DMS 273 (cell line): Measurements from ENCODE around the gene OR2T27.
A peak's percentile ranks its signal among the peaks of the same experiment; 100 is the strongest.
"Not testable (repeated sequence)": the region's sequence is repeated elsewhere in the genome, so short reads cannot be mapped to it uniquely, and the experiment has no call there.

Experiments
- DNase-seq: peaks from one replicate; lab custom pipeline; 2025; ENCODE audit not compliant: unreplicated experiment; lab: John Stamatoyannopoulos, UW

Gene OR2T27

GRCh38 chr1:248640906-248641305 is 14.4 kb downstream of the OR2T27 start:
- not testable (repeated sequence) for DNase-seq

- not testable (repeated sequence) for DNase-seq
These were observed 15.7 kb downstream of the OR2T27 start for GRCh38 chr1:248639652-248640051.

- not testable (repeated sequence) for DNase-seq
These were observed 18.7 kb downstream of the OR2T27 start for GRCh38 chr1:248636612-248637011.

- DNase-seq, result not testable (repeated sequence)
These were observed 20.3 kb downstream of the OR2T27 start, which contains the start of gene OR2T11 for GRCh38 chr1:248634991-248635390. Gene OR2T11 (minus strand): TSS chr1:248635091. CDS start chr1:248627128, 7,963 bp downstream.

- DNase-seq, result no peak
These were observed 23.8 kb downstream of the OR2T27 start for GRCh38 chr1:248631354-248632008.

- no peak for DNase-seq
These were observed 24.8 kb downstream of the OR2T27 start for GRCh38 chr1:248630551-248630950.

GRCh38 chr1:248627971-248628844 is 27.1 kb downstream of the OR2T27 start:
- no peak for DNase-seq

- no peak for DNase-seq
These were observed 29.4 kb downstream of the OR2T27 start for GRCh38 chr1:248625971-248626370.

GRCh38 chr1:248625166-248625565 is 30.2 kb downstream of the OR2T27 start:
- no peak for DNase-seq

- peak; percentile 51 for DNase-seq
These were observed 32.7 kb downstream of the OR2T27 start for GRCh38 chr1:248622570-248623001.

GRCh38 chr1:248621770-248622169 is 33.6 kb downstream of the OR2T27 start:
- no peak for DNase-seq

GRCh38 chr1:248618878-248619277 is 36.5 kb downstream of the OR2T27 start:
- peak; percentile 71 for DNase-seq

GRCh38 chr1:248618119-248618518 is 37.2 kb downstream of the OR2T27 start:
- DNase-seq, result no peak

- DNase-seq, result no peak
These were observed 41.6 kb downstream of the OR2T27 start for GRCh38 chr1:248613742-248614141.

GRCh38 chr1:248611883-248612414 is 43.4 kb downstream of the OR2T27 start:
- DNase-seq, result no peak

- no peak for DNase-seq
These were observed 45.0 kb downstream of the OR2T27 start for GRCh38 chr1:248610301-248610700.
